GM12878 (cell line): ENCODE data around the gene BOD1L2. TPM values are rescaled to one million over a fixed set of nuclear protein-coding genes. Genes with fewer than 3 reads are reported as not detected.

Source experiments
- ATAC-seq: fragments of 200-7000 bp; cut with Tn5 transposase; 3 replicates; pipeline ENCODE4 v1.9.1; 2020; ENCODE audit warnings: mild to moderate bottlenecking, moderate library complexity
- Bru-seq: library from RNA; stranded (reverse); fragments of 400-500 nt; gene quantifications from one replicate; lab custom pipeline; 2021; lab: Mats Ljungman, UMichigan
- BruChase-seq, 2 experiments: library from RNA; stranded (reverse); fragments of 400-500 nt; gene quantifications; one replicate each; lab custom pipeline; 2021; lab: Mats Ljungman, UMichigan
- BruUV-seq: library from RNA; stranded (reverse); fragments of 400-500 nt; replicated peaks from 2 replicates; lab custom pipeline; 2021; lab: Mats Ljungman, UMichigan
- CTCF ChIA-PET: fragments of 300-600 bp; sonication (Branson Sonifier 250); formaldehyde crosslinking; extraction: SDS; loops from one replicate; lab custom pipeline; 2021; ENCODE audit warnings: inconsistent platforms; lab: Yijun Ruan, JAX
- POLR2A ChIA-PET: fragments of 350-600 bp; formaldehyde crosslinking; extraction: SDS; loops from one replicate; lab custom pipeline; 2021; ENCODE audit warnings: inconsistent platforms; lab: Charles Lee
- RAD21 ChIA-PET: fragments of 300-600 bp; sonication (Branson Sonifier 250); formaldehyde crosslinking; loops from one replicate; lab custom pipeline; 2023; ENCODE audit warnings: antibody characterized with exemption; ENCODE audit not compliant: unreplicated experiment; lab: Charles Lee
- SMC1A ChIA-PET: fragments of 300-600 bp; sonication (Branson Sonifier 250); formaldehyde crosslinking; loops from one replicate; lab custom pipeline; 2023; ENCODE audit not compliant: unreplicated experiment, uncharacterized antibody; lab: Charles Lee
- DNase-seq: peaks from one replicate; pipeline ENCODE4 v3.0.0-alpha.2; 2011; ENCODE audit warnings: low read depth, low spot score
- FAIRE-seq: peaks from 3 replicates; lab custom pipeline; 2011; peaks lifted over from hg19 to GRCh38; lab: Jason Lieb, UNC
- H2AFZ ChIP-seq: 2 replicates; pipeline ENCODE4 v1.6.0; 2011; ENCODE audit warnings: low read depth, low read length, control low read depth; ENCODE audit not compliant: control insufficient read depth
- H3K27ac ChIP-seq: 2 replicates; pipeline ENCODE4 v1.5.1; 2011; ENCODE audit warnings: control low read depth; ENCODE audit not compliant: control insufficient read depth, insufficient read depth
- H3K27me3 ChIP-seq, 2 experiments: replicated peaks in 1 of 2; 2 replicates each; pipeline versions ENCODE4 v1.6.0 to v1.6.1; 2011; ENCODE audit warnings: low read length in 1 of 2; ENCODE audit not compliant: control insufficient read depth in 2 of 2, insufficient read depth in 2 of 2
- H3K36me3 ChIP-seq, 2 experiments: 2 replicates each; pipeline ENCODE4 v1.5.1; 2011; ENCODE audit warnings: low read length in 1 of 2; ENCODE audit not compliant: control insufficient read depth in 2 of 2, insufficient read depth in 2 of 2
- H3K4me1 ChIP-seq: 2 replicates; pipeline ENCODE4 v1.6.1; 2011; ENCODE audit warnings: mild to moderate bottlenecking, low read length, moderate library complexity, mixed read lengths; ENCODE audit not compliant: control insufficient read depth, insufficient read depth
- H3K4me2 ChIP-seq: 2 replicates; pipeline ENCODE4 v1.6.0; 2011; ENCODE audit warnings: control low read depth; ENCODE audit not compliant: control insufficient read depth, insufficient read depth
- H3K4me3 ChIP-seq: fragments of 200-600 bp; sonication (generic); 2 replicates; pipeline ENCODE4 v1.5.1; 2016
- H3K79me2 ChIP-seq: 2 replicates; pipeline ENCODE4 v1.6.0; 2011; ENCODE audit warnings: low read length; ENCODE audit not compliant: control insufficient read depth, insufficient read depth
- H3K9ac ChIP-seq: 2 replicates; pipeline ENCODE4 v1.8.0; 2011; ENCODE audit warnings: low read length, control low read depth, mixed read lengths; ENCODE audit not compliant: control insufficient read depth, insufficient read depth
- H3K9me3 ChIP-seq: replicated peaks from 3 replicates; pipeline ENCODE4 v1.5.1; 2011; ENCODE audit warnings: mild to moderate bottlenecking, low read length; ENCODE audit not compliant: control insufficient read depth, insufficient read depth
- H4K20me1 ChIP-seq: 2 replicates; pipeline ENCODE4 v1.6.0; 2011; ENCODE audit not compliant: control insufficient read depth, insufficient read depth
- HDAC6 ChIP-seq: fragments of 200-600 bp; sonication (generic); IDR thresholded peaks from one replicate; pipeline ENCODE4 v1.8.0; 2017; ENCODE audit warnings: antibody characterized with exemption; ENCODE audit not compliant: unreplicated experiment
- RUNX3 ChIP-seq: IDR thresholded peaks from 2 replicates; pipeline ENCODE4 v1.6.1; 2012; ENCODE audit warnings: low read length, inconsistent platforms
- SMAD1 ChIP-seq: fragments of 450-650 bp; IDR thresholded peaks from 2 replicates; pipeline ENCODE4 v1.6.1; 2018; ENCODE audit warnings: mild to moderate bottlenecking, low read depth; ENCODE audit not compliant: partially characterized antibody
- SUPT20H ChIP-seq: IDR thresholded peaks from 2 replicates; pipeline ENCODE4 v1.6.1; 2011; ENCODE audit warnings: low read depth, mild to moderate bottlenecking, low read length, moderate library complexity, borderline replicate concordance; ENCODE audit not compliant: control insufficient read depth
- TBL1XR1 ChIP-seq: IDR thresholded peaks from 2 replicates; pipeline ENCODE4 v1.6.1; 2012; ENCODE audit warnings: low read depth, low read length, improper control_type of control experiment
- YY1 ChIP-seq: IDR thresholded peaks from 2 replicates; pipeline ENCODE4 v1.6.1; 2011; ENCODE audit warnings: low read depth, mild to moderate bottlenecking, low read length
- WGBS: methylation state at CpG from one replicate; pipeline ENCODE4 v1.1.6; 2016; ENCODE audit warnings: low lambda C conversion rate; ENCODE audit not compliant: insufficient replicate concordance, insufficient coverage; ENCODE audit errors: missing lambda C conversion rate; 5-methylcytosine and 5-hydroxymethylcytosine counted together
- in situ Hi-C: fragments of 300-500 bp; cut with MboI; formaldehyde crosslinking; loops from 9 replicates; pipeline ENCODE4 v1.14.3; 2018; ENCODE audit warnings: mixed read lengths
- intact Hi-C: fragments of 100-400 bp; cut with micrococcal nuclease; formaldehyde crosslinking; loops from one replicate; pipeline ENCODE4 v1.14.2; 2022; ENCODE audit not compliant: unreplicated experiment
- long read RNA-seq, 2 experiments: library from polyadenylated mRNA; unstranded; transcript quantifications; one replicate each; pipeline ENCODE4 v2.0.0, GENCODE V29; 2019 to 2020
- polyA minus RNA-seq, 3 experiments: library from RNA; depleted of rRNA, polyadenylated mRNA; stranded (reverse); fragments of >200 nt; gene quantifications; 2 replicates each; pipeline ENCODE4 v1.2.3, GENCODE V29; 2011
- polyA plus RNA-seq, 11 experiments: library from polyadenylated mRNA; depleted of rRNA in 4 of 11; unstranded in 6 of 11; stranded (reverse) in 5 of 11; fragments of >200 nt; fragmentation: Nextera tagmentation in 4 of 11; fragmentation: Illumina TruSeq in 1 of 11; extraction: Ambion mirVana in 4 of 11; extraction: Trizol in 1 of 11; gene quantifications; 1 replicate in 1 of 11; 2 replicates in 10 of 11; pipeline versions ENCODE4 v1.2.1 to v1.2.3, GENCODE V29; 2011 to 2016; ENCODE audit warnings: inconsistent platforms in 2 of 11, missing spikeins in 2 of 11, low read depth in 1 of 11
- total RNA-seq, 4 experiments: library from RNA; depleted of rRNA in 3 of 4; stranded (reverse); fragments of >200 nt in 3 of 4; fragmentation: Illumina TruSeq in 1 of 4; extraction: Trizol in 1 of 4; gene quantifications; 2 replicates each; pipeline versions ENCODE4 v1.2.1 to v1.2.3, GENCODE V29; 2013 to 2021
- TF ChIP-seq, protein P1 (sequence below): IDR thresholded peaks from 2 replicates; pipeline ENCODE4 v1.6.1; 2012; ENCODE audit warnings: low read length, inconsistent platforms
- TF ChIP-seq, protein P2 (sequence below): IDR thresholded peaks from 2 replicates; pipeline ENCODE4 v1.6.1; 2012; ENCODE audit warnings: low read depth, low read length, improper control_type of control experiment

Gene BOD1L2
- not detected in 2 replicates for total RNA-seq (2013; cell fraction: nucleolus; rRNA removed)
- not detected in 2 replicates for total RNA-seq (2014; rRNA removed)
- not detected in 2 replicates for total RNA-seq (2014; rRNA removed; fragmentation: Illumina TruSeq; extraction: Trizol)
- total RNA-seq (2021): not detected in 2 replicates
- polyA plus RNA-seq (2011; ENCODE audit: low read depth): not detected
- not detected in 2 replicates for polyA plus RNA-seq (2011; rRNA removed)
- polyA plus RNA-seq (2011; cell fraction: cytosol; rRNA removed): not detected in 2 replicates
- polyA plus RNA-seq (2011; cell fraction: nucleus; rRNA removed): not detected in 2 replicates
- polyA plus RNA-seq (2012): not detected in 2 replicates
- not detected in 2 replicates for polyA plus RNA-seq (2014; fragmentation: Illumina TruSeq; extraction: Trizol)
- not detected for polyA plus RNA-seq (2014; fragmentation: Nextera tagmentation; extraction: Ambion mirVana)
- polyA plus RNA-seq (2014; rRNA removed): not detected in 2 replicates
- polyA plus RNA-seq (2016; fragmentation: Nextera tagmentation; extraction: Ambion mirVana): not detected
- not detected in 2 replicates for polyA minus RNA-seq (2011; rRNA and poly(A)+ RNA removed)
- not detected in 2 replicates for polyA minus RNA-seq (2011; cell fraction: cytosol; rRNA and poly(A)+ RNA removed)
- polyA minus RNA-seq (2011; cell fraction: nucleus; rRNA and poly(A)+ RNA removed): not detected in 2 replicates
- not detected for Bru-seq, nascent RNA
- BruChase-seq, experiment 1, labeled RNA remaining after a 6-hour chase: not detected
- BruChase-seq, experiment 2, labeled RNA remaining after a 2-hour chase: not detected
- long read RNA-seq, experiment 1: 0 reads
- long read RNA-seq, experiment 2: 0 reads

DNA sequence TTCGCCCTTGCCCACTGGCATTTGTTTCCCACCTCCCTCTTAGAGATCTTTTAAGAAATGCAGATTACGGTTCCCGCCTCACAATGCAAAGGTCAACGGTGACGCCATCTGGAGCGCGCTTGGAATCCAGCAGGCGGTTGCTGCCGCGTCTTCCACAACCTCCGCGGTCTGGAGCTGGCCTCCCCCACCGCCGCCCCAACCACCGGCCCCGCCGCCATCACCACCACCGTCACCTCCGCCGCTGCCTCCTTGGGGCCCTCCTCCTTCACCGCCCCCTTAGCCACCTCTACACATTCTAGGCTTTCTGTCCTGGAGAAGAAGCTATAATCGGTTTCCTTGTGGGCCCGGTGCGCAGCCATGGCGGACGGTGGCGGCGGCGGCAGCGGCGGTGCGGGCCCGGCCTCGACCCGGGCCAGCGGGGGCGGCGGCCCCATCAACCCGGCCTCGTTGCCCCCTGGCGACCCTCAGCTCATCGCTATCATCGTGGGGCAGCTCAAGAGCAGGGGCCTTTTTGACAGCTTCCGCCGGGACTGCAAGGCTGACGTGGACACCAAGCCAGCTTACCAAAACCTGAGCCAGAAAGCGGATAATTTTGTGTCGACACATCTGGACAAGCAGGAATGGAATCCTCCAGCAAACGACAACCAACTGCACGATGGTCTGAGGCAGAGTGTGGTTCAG is at the start of gene BOD1L2:
Gene BOD1L2, plus strand, starts transcription at position 132 of the 681 bp plus-strand sequence. Its CDS starts 226 bp downstream, at position 358.
- SMC1A ChIA-PET: no interaction called here
- TF ChIP-seq SMAD1 (no peak), HDAC6 (no peak), TBL1XR1 (no peak), SUPT20H (no peak), RUNX3 (no peak), YY1 (no peak)
- TF ChIP-seq, protein P1, sequence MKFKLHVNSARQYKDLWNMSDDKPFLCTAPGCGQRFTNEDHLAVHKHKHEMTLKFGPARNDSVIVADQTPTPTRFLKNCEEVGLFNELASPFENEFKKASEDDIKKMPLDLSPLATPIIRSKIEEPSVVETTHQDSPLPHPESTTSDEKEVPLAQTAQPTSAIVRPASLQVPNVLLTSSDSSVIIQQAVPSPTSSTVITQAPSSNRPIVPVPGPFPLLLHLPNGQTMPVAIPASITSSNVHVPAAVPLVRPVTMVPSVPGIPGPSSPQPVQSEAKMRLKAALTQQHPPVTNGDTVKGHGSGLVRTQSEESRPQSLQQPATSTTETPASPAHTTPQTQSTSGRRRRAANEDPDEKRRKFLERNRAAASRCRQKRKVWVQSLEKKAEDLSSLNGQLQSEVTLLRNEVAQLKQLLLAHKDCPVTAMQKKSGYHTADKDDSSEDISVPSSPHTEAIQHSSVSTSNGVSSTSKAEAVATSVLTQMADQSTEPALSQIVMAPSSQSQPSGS: no peak
- TF ChIP-seq, protein P2, sequence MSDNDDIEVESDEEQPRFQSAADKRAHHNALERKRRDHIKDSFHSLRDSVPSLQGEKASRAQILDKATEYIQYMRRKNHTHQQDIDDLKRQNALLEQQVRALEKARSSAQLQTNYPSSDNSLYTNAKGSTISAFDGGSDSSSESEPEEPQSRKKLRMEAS: no peak
- H4K20me1 ChIP-seq: no peaks in the 10 kb centered on the region
- no peak within 1 kb of the TSS for H2AFZ ChIP-seq
- no peaks in the 10 kb centered on the region for H3K9me3 ChIP-seq
- POLR2A ChIA-PET: no interaction called here
- peaks cover 5% of the 10 kb centered on the region; the same call in 1 of the 2 replicates for H3K4me1 ChIP-seq
- in situ Hi-C loops: no loop called here
- ATAC-seq: no peak
- no peak for DNase-seq
- 62% methylated on average over 36 of the region's 50 CpGs for WGBS
- no peak within 1 kb of the TSS for H3K9ac ChIP-seq
- no peaks in the 10 kb centered on the region; a peak in 1 of 4 replicates for H3K27me3 ChIP-seq
- H3K79me2 ChIP-seq: no peaks in the 10 kb centered on the region
- FAIRE-seq: no peak
- intact Hi-C loops: no loop called here
- CTCF ChIA-PET: no interaction called here
- RAD21 ChIA-PET: no interaction called here
- no peak within 1 kb of the TSS for H3K4me2 ChIP-seq
- no peaks in the 10 kb centered on the region for H3K36me3 ChIP-seq
- H3K4me3 ChIP-seq: no peak within 1 kb of the TSS
- H3K27ac ChIP-seq: no peak within 1 kb of the TSS
- no TSS peak for BruUV-seq
